H9 (cell line): Measurements from ENCODE around the gene RAI2. TPM values are rescaled to one million over a fixed set of nuclear protein-coding genes. Genes with fewer than 3 reads are reported as not detected.

ENCODE experiments used
- DNase-seq: peaks from one replicate; pipeline ENCODE4 v3.0.0-alpha.2; 2017
- H2AFZ ChIP-seq: one replicate; pipeline ENCODE4 v1.6.1; 2013; ENCODE audit warnings: mild to moderate bottlenecking, low read length, control low read depth, moderate library complexity
- H2AK5ac ChIP-seq: 2 replicates; pipeline ENCODE4 v1.6.1; 2013; ENCODE audit warnings: low read length, control low read depth, mixed read lengths; ENCODE audit not compliant: insufficient read length
- H2BK120ac ChIP-seq: one replicate; pipeline ENCODE4 v1.6.1; 2013; ENCODE audit warnings: low read depth, mild to moderate bottlenecking, low read length, control low read depth, inconsistent platforms; ENCODE audit not compliant: poor library complexity, severe bottlenecking
- H2BK12ac ChIP-seq: 2 replicates; pipeline ENCODE4 v1.6.1; 2013; ENCODE audit warnings: low read length, control low read depth, mixed read lengths, low read depth; ENCODE audit not compliant: insufficient read length
- H2BK15ac ChIP-seq: 2 replicates; pipeline ENCODE4 v1.6.1; 2013; ENCODE audit warnings: low read depth, low read length, control low read depth
- H2BK20ac ChIP-seq: one replicate; pipeline ENCODE4 v1.6.1; 2013; ENCODE audit warnings: low read depth, mild to moderate bottlenecking, low read length, control low read depth, inconsistent platforms; ENCODE audit not compliant: poor library complexity, severe bottlenecking
- H2BK5ac ChIP-seq: 2 replicates; pipeline ENCODE4 v1.6.1; 2013; ENCODE audit warnings: low read length, control low read depth, mixed read lengths; ENCODE audit not compliant: insufficient read length
- H3K14ac ChIP-seq: 2 replicates; pipeline ENCODE4 v1.6.1; 2013; ENCODE audit warnings: low read length, control low read depth; ENCODE audit not compliant: insufficient read depth
- H3K18ac ChIP-seq: 2 replicates; pipeline ENCODE4 v1.6.1; 2013; ENCODE audit warnings: low read depth, mild to moderate bottlenecking, mixed read lengths, low read length, control low read depth; ENCODE audit not compliant: insufficient read length
- H3K23ac ChIP-seq: 2 replicates; pipeline ENCODE4 v1.6.1; 2013; ENCODE audit warnings: low read length, control low read depth, mixed read lengths, low read depth; ENCODE audit not compliant: insufficient read length
- H3K23me2 ChIP-seq: 2 replicates; pipeline ENCODE4 v1.6.1; 2013; ENCODE audit warnings: low read depth, mild to moderate bottlenecking, mixed read lengths, low read length, control low read depth; ENCODE audit not compliant: insufficient read length, poor library complexity, severe bottlenecking
- H3K27ac ChIP-seq: 2 replicates; pipeline ENCODE4 v1.5.1; 2013; ENCODE audit warnings: low read length, control low read depth, mixed read lengths, low read depth; ENCODE audit not compliant: insufficient read length
- H3K27me3 ChIP-seq: 2 replicates; pipeline ENCODE4 v1.6.1; 2013; ENCODE audit warnings: low read length, control low read depth, inconsistent platforms; ENCODE audit not compliant: insufficient read depth
- H3K4ac ChIP-seq: 2 replicates; pipeline ENCODE4 v1.6.1; 2013; ENCODE audit warnings: low read depth, mild to moderate bottlenecking, control low read depth, inconsistent platforms, low read length, moderate library complexity
- H3K4me1 ChIP-seq: 2 replicates; pipeline ENCODE4 v1.6.1; 2013; ENCODE audit warnings: low read length, control low read depth, inconsistent platforms; ENCODE audit not compliant: insufficient read depth
- H3K4me2 ChIP-seq: 2 replicates; pipeline ENCODE4 v1.6.1; 2013; ENCODE audit warnings: low read length, control low read depth, mixed read lengths; ENCODE audit not compliant: insufficient read length, insufficient read depth
- H3K56ac ChIP-seq: 2 replicates; pipeline ENCODE4 v1.6.1; 2013; ENCODE audit warnings: low read depth, mild to moderate bottlenecking, mixed read lengths, low read length, control low read depth; ENCODE audit not compliant: insufficient read length
- H3K79me1 ChIP-seq: 2 replicates; pipeline ENCODE4 v1.6.1; 2013; ENCODE audit warnings: low read depth, mild to moderate bottlenecking, moderate library complexity, low read length, control low read depth, inconsistent platforms; ENCODE audit not compliant: insufficient read depth, poor library complexity, severe bottlenecking
- H3K79me2 ChIP-seq: 2 replicates; pipeline ENCODE4 v1.6.1; 2013; ENCODE audit warnings: low read length, control low read depth, inconsistent platforms; ENCODE audit not compliant: insufficient read depth
- H3K9ac ChIP-seq: 2 replicates; pipeline ENCODE4 v1.6.1; 2013; ENCODE audit warnings: low read length, control low read depth, mixed read lengths; ENCODE audit not compliant: insufficient read length; ENCODE audit errors: extremely low read depth
- H3K9me3 ChIP-seq: one replicate; pipeline ENCODE4 v1.6.1; 2013; ENCODE audit warnings: low read depth, low read length, inconsistent platforms; ENCODE audit not compliant: control insufficient read depth
- H3T11ph ChIP-seq: one replicate; pipeline ENCODE4 v1.6.1; 2013; ENCODE audit warnings: mild to moderate bottlenecking, low read length, control low read depth, inconsistent platforms
- H4K20me1 ChIP-seq: one replicate; pipeline ENCODE4 v1.6.1; 2013; ENCODE audit not compliant: control insufficient read depth, insufficient read length, insufficient read depth
- H4K5ac ChIP-seq: 2 replicates; pipeline ENCODE4 v1.6.1; 2013; ENCODE audit warnings: low read depth, mild to moderate bottlenecking, mixed read lengths, low read length, control low read depth; ENCODE audit not compliant: insufficient read length
- H4K8ac ChIP-seq: replicated peaks from 2 replicates; pipeline ENCODE4 v1.6.1; 2013; ENCODE audit warnings: low read length, control low read depth, mixed read lengths, low read depth; ENCODE audit not compliant: insufficient read length
- H4K91ac ChIP-seq: 2 replicates; pipeline ENCODE4 v1.6.1; 2013; ENCODE audit warnings: low read depth, mild to moderate bottlenecking, moderate library complexity, mixed read lengths, low read length, control low read depth; ENCODE audit not compliant: insufficient read length
- H3K27ac Mint-ChIP-seq, 3 experiments: 2 replicates in 2 of 3; 3 replicates in 1 of 3; pipeline ENCODE4 v1.8.0; 2020 to 2021; ENCODE audit warnings: mixed read lengths in 3 of 3, mild to moderate bottlenecking in 1 of 3, moderate library complexity in 1 of 3
- H3K27me3 Mint-ChIP-seq: 2 replicates; pipeline ENCODE4 v1.8.0; 2021; ENCODE audit warnings: low read depth, mild to moderate bottlenecking, moderate library complexity, mixed read lengths
- H3K36me3 Mint-ChIP-seq, 3 experiments: 2 replicates in 2 of 3; 3 replicates in 1 of 3; pipeline ENCODE4 v1.8.0; 2020 to 2021; ENCODE audit warnings: low read depth in 3 of 3, mixed read lengths in 3 of 3; ENCODE audit not compliant: insufficient read depth in 1 of 3
- H3K4me1 Mint-ChIP-seq, 2 experiments: 2 replicates each; pipeline ENCODE4 v1.8.0; 2020; ENCODE audit warnings: mixed read lengths in 2 of 2
- H3K4me3 Mint-ChIP-seq, 2 experiments: 2 replicates in 1 of 2; 3 replicates in 1 of 2; pipeline ENCODE4 v1.8.0; 2020 to 2021; ENCODE audit warnings: mild to moderate bottlenecking in 2 of 2, mixed read lengths in 2 of 2, moderate library complexity in 1 of 2
- H3K9me3 Mint-ChIP-seq, 2 experiments: 2 replicates in 1 of 2; 3 replicates in 1 of 2; pipeline ENCODE4 v1.8.0; 2020; ENCODE audit warnings: mild to moderate bottlenecking in 2 of 2, mixed read lengths in 2 of 2, moderate library complexity in 1 of 2
- WGBS: extraction: QIAGEN DNeasy Blood & Tissue Kit; methylation state at CpG from one replicate; pipeline ENCODE4 v1.1.7; 2013; ENCODE audit warnings: missing lambda C conversion rate, low lambda C conversion rate, mixed read lengths; ENCODE audit not compliant: insufficient read length; ENCODE audit errors: extremely low coverage; 5-methylcytosine and 5-hydroxymethylcytosine counted together
- total RNA-seq: library from RNA; stranded (reverse); gene quantifications from 2 replicates; pipeline ENCODE4 v1.2.1, GENCODE V29; 2021
- TF ChIP-seq, protein P1 (sequence below): fragments of 200-600 bp; sonication (generic); conservative IDR thresholded peaks from 3 replicates; pipeline ENCODE4 v1.8.0; 2021; ENCODE audit warnings: antibody characterized with exemption, mild to moderate bottlenecking

The RAI2 gene
- total RNA-seq, 1 experiment from 2014 or later: 0.72 TPM

DNA sequence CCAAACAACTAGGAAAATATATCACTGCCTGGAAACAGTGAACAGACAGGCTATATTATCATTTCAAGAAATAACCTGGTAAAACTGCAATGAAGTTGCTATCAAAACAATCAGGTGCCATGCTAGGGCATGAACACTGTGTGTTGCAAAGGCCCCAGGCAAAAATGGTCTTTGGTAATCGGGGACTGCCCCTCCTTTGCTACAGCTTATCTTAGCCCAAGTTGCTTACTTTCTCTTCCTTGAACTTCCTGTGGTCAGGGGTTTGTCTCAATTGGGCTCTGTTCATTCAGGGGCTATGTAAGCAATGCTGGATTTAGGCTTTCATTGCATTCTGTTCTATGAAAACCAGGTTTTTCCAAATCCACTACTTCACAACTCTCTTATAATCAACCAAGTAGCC, 93.4 kb downstream of the RAI2 start:
- H3K27me3 Mint-ChIP-seq: no peaks in the 10 kb centered on the region
- Histone ChIP-seq H3K23me2 (no peaks in the 10 kb centered on the region), H2BK5ac (no peak overlapping the region), H4K8ac (no peak overlapping the region), H3K56ac (no peak overlapping the region), H3K4me2 (no peak overlapping the region), H3K79me2 (no peaks in the 10 kb centered on the region), H2BK15ac (no peak overlapping the region), H3K18ac (no peak overlapping the region), H3K23ac (no peak overlapping the region), H3K79me1 (no peaks in the 10 kb centered on the region), H3K9ac (no peak overlapping the region), H2BK120ac (no peak overlapping the region), H4K91ac (no peak overlapping the region), H4K5ac (no peak overlapping the region), H3K27me3 (peaks cover 6% of the 10 kb centered on the region; the same call in 1 of the 2 replicates), H3K14ac (no peak overlapping the region), H2AK5ac (no peak overlapping the region), H3K4me1 (no peaks in the 10 kb centered on the region), H2AFZ (no peak overlapping the region), H2BK20ac (no peak overlapping the region), H3T11ph (no peak overlapping the region), H2BK12ac (no peak overlapping the region), H4K20me1 (no peaks in the 10 kb centered on the region), H3K9me3 (peaks cover 18% of the 10 kb centered on the region), H3K4ac (no peak overlapping the region), H3K27ac (no peak overlapping the region)
- no peak for DNase-seq
- 0 out of 5 replicates have a peak, but pooled peaks cover 0 to 2% of the 10 kb centered on the region in 2 experiments for H3K9me3 Mint-ChIP-seq
- no peak overlapping the region for H3K27ac Mint-ChIP-seq
- TF ChIP-seq, protein P1, sequence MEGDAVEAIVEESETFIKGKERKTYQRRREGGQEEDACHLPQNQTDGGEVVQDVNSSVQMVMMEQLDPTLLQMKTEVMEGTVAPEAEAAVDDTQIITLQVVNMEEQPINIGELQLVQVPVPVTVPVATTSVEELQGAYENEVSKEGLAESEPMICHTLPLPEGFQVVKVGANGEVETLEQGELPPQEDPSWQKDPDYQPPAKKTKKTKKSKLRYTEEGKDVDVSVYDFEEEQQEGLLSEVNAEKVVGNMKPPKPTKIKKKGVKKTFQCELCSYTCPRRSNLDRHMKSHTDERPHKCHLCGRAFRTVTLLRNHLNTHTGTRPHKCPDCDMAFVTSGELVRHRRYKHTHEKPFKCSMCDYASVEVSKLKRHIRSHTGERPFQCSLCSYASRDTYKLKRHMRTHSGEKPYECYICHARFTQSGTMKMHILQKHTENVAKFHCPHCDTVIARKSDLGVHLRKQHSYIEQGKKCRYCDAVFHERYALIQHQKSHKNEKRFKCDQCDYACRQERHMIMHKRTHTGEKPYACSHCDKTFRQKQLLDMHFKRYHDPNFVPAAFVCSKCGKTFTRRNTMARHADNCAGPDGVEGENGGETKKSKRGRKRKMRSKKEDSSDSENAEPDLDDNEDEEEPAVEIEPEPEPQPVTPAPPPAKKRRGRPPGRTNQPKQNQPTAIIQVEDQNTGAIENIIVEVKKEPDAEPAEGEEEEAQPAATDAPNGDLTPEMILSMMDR: no peak
- H3K4me3 Mint-ChIP-seq: no peak overlapping the region
- H3K36me3 Mint-ChIP-seq: no peaks in the 10 kb centered on the region
- no CpG with 5 or more reads among the region's 1 CpG for WGBS
- H3K4me1 Mint-ChIP-seq: no peaks in the 10 kb centered on the region
